ENCODE measurements around the gene PAPOLB.

DNA sequence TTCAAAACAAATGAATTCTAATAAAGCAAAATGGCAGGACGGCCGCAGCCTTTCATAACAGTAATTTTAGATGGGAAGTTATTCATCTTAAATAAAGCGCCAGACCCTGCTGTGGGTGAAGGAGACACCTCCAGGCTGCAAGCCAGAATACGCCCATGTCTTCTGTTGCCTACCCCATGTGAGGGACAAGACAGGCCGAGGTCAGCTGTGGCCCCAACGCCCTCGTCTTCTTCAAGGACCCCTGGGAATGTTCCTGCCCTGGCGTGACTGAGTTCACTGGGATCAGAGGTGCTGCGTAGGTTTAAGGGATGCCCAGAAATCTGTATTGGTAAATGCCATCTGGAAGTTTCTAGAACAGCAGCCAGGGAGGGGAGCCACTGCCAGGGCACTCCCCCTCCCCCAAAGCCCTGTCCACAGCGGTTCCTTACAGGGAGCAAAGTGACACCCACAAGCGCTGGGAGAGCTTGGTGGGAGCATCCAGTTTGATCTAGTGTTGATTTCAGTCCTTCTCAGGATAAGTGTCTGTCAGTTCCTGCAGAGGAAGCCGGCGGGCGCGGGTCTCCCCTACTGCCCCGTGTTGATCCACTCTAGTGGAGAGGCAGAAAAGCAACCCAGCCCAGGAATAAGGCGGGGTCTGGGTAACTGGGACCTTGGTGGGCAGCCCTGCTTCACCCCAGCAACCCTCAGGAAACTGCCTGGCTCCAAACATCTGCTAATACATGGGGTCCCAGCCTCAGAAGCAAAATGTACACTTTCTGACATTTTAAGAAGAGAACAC is 20.6 kb downstream of the PAPOLB start:
- TF ChIP-seq POLR2AphosphoS5 (IDR thresholded peaks at IDR 0.05) (no peak), POLR2A (IDR thresholded peaks at IDR 0.05) (no peak), EP300 (IDR thresholded peaks at IDR 0.05) (no peak)

Measured in suprapubic skin (tissue), 4 donors.